ENCODE measurements around the gene CD44.

DNA sequence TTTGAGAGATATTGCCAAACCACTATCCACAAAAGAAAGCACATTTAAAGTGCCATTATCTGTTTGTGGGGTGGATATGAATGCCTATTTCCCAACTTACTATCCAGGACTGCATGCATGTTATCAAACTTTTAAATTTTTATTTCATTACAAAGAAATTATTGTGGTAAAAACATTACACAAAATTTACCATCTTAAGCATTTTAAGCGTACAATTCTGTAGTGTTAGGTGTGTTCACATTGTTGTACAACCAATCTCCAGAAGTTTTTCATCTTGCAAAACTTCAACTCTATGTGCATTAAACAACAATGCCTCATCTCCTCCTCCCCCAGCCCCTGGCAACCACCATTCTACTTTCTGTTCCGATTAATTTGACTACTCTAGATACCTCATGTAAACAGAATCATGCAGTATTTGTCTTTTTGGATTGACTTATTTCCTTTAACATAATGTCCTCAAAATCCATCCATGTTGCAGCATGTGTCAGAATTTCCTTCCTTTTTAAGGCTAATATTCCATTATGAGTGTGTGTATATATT lies 17.6 kb upstream of the CD44 start:
- TF ChIP-seq POLR2A (IDR thresholded peaks at IDR 0.05) = no peak
- TF ChIP-seq, protein P1, sequence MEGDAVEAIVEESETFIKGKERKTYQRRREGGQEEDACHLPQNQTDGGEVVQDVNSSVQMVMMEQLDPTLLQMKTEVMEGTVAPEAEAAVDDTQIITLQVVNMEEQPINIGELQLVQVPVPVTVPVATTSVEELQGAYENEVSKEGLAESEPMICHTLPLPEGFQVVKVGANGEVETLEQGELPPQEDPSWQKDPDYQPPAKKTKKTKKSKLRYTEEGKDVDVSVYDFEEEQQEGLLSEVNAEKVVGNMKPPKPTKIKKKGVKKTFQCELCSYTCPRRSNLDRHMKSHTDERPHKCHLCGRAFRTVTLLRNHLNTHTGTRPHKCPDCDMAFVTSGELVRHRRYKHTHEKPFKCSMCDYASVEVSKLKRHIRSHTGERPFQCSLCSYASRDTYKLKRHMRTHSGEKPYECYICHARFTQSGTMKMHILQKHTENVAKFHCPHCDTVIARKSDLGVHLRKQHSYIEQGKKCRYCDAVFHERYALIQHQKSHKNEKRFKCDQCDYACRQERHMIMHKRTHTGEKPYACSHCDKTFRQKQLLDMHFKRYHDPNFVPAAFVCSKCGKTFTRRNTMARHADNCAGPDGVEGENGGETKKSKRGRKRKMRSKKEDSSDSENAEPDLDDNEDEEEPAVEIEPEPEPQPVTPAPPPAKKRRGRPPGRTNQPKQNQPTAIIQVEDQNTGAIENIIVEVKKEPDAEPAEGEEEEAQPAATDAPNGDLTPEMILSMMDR (IDR thresholded peaks at IDR 0.05) = no peak

All from thyroid gland (tissue), 4 donors.